H1 (cell line): ENCODE data around the gene PTPN9. TPM values are rescaled to one million over a fixed set of nuclear protein-coding genes. Genes with fewer than 3 reads are reported as not detected.

Source experiments
- CTCF ChIA-PET: fragments of 300-600 bp; sonication (Branson Sonifier 250); formaldehyde crosslinking; loops from one replicate; lab custom pipeline; 2021; ENCODE audit not compliant: partially characterized antibody; lab: Charles Lee
- POLR2A ChIA-PET: fragments of 300-600 bp; sonication (Branson Sonifier 250); formaldehyde crosslinking; loops from one replicate; lab custom pipeline; 2021; ENCODE audit warnings: inconsistent platforms; ENCODE audit not compliant: partially characterized antibody; lab: Charles Lee
- DNase-seq, 2 experiments: peaks; one replicate each; pipeline versions ENCODE4 v3.0.0 to v3.0.0-alpha.2; 2010 to 2022; ENCODE audit warnings: low spot score in 2 of 2, low read depth in 1 of 2, mixed read lengths in 1 of 2
- FAIRE-seq: peaks from 2 replicates; lab custom pipeline; 2011; peaks lifted over from hg19 to GRCh38; lab: Jason Lieb, UNC
- H2AFZ ChIP-seq: 2 replicates; pipeline ENCODE4 v1.8.1; 2012; ENCODE audit warnings: low read length, inconsistent platforms
- H2AK5ac ChIP-seq: 2 replicates; pipeline ENCODE4 v1.6.1; 2013; ENCODE audit warnings: low read depth, low read length
- H2BK120ac ChIP-seq: replicated peaks from 2 replicates; pipeline ENCODE3; 2013; ENCODE audit warnings: low read depth, low read length, inconsistent platforms
- H2BK12ac ChIP-seq: 2 replicates; pipeline ENCODE4 v1.6.1; 2013; ENCODE audit warnings: low read depth, low read length
- H2BK15ac ChIP-seq: 2 replicates; pipeline ENCODE4 v1.6.1; 2013; ENCODE audit warnings: low read length
- H2BK20ac ChIP-seq: 2 replicates; pipeline ENCODE4 v1.6.1; 2013; ENCODE audit warnings: low read length
- H2BK5ac ChIP-seq: 2 replicates; pipeline ENCODE4 v1.6.1; 2013; ENCODE audit warnings: low read depth, low read length
- H3K14ac ChIP-seq: 2 replicates; pipeline ENCODE4 v1.6.1; 2013; ENCODE audit warnings: inconsistent platforms; ENCODE audit not compliant: insufficient read length
- H3K18ac ChIP-seq: 2 replicates; pipeline ENCODE4 v1.6.1; 2013; ENCODE audit warnings: low read length; ENCODE audit errors: extremely low read depth
- H3K23ac ChIP-seq: 2 replicates; pipeline ENCODE4 v1.6.1; 2013; ENCODE audit warnings: inconsistent platforms; ENCODE audit not compliant: insufficient read length
- H3K23me2 ChIP-seq: 2 replicates; pipeline ENCODE4 v1.6.1; 2013; ENCODE audit warnings: low read depth, low read length
- H3K27ac ChIP-seq: 2 replicates; pipeline ENCODE4 v1.6.1; 2011; ENCODE audit warnings: low read depth, low read length, inconsistent platforms
- H3K27me3 ChIP-seq, 4 experiments: replicated peaks in 1 of 4; 1 replicate in 1 of 4; 2 replicates in 3 of 4; pipeline versions ENCODE4 v1.6.1 to v1.8.1; 2011 to 2013; ENCODE audit warnings: low read length in 3 of 4, mild to moderate bottlenecking in 3 of 4, inconsistent platforms in 2 of 4, mixed read lengths in 2 of 4, moderate library complexity in 1 of 4; ENCODE audit not compliant: control insufficient read depth in 3 of 4, insufficient read depth in 3 of 4; ENCODE audit errors: extremely low read depth in 1 of 4
- H3K36me3 ChIP-seq, 4 experiments: 2 replicates each; pipeline versions ENCODE4 v1.6.1 to v1.8.1; 2011 to 2013; ENCODE audit warnings: mild to moderate bottlenecking in 4 of 4, low read length in 3 of 4, moderate library complexity in 2 of 4, control low read depth in 1 of 4, inconsistent platforms in 1 of 4; ENCODE audit not compliant: insufficient read depth in 4 of 4, control insufficient read depth in 2 of 4
- H3K4ac ChIP-seq: replicated peaks from 2 replicates; pipeline ENCODE3; 2013; ENCODE audit warnings: low read length, low read depth, mixed read lengths, inconsistent platforms; ENCODE audit not compliant: insufficient read length
- H3K4me1 ChIP-seq, 4 experiments: replicated peaks in 1 of 4; 1 replicate in 1 of 4; 2 replicates in 3 of 4; pipeline versions ENCODE4 v1.6.1 to v1.8.1; 2011 to 2013; ENCODE audit warnings: low read length in 3 of 4, inconsistent platforms in 2 of 4, mixed read lengths in 1 of 4; ENCODE audit not compliant: insufficient read depth in 4 of 4, control insufficient read depth in 3 of 4
- H3K4me2 ChIP-seq, 2 experiments: 2 replicates each; pipeline versions ENCODE4 v1.6.1 to v1.8.1; 2011 to 2013; ENCODE audit warnings: low read depth in 2 of 2, low read length in 2 of 2, control low read depth in 1 of 2, inconsistent platforms in 1 of 2, mild to moderate bottlenecking in 1 of 2; ENCODE audit not compliant: insufficient read depth in 1 of 2
- H3K4me3 ChIP-seq, 4 experiments: fragments of 200-600, 300-600 bp in 1 of 4; sonication (generic), shearing (Covaris generic), sonication (Bioruptor Twin) in 1 of 4; 2 replicates each; pipeline versions ENCODE4 v1.5.1 to v1.8.1; 2011 to 2016; ENCODE audit warnings: low read length in 4 of 4, low read depth in 3 of 4, control low read depth in 2 of 4, inconsistent platforms in 2 of 4, mild to moderate bottlenecking in 2 of 4, mixed read lengths in 1 of 4, moderate library complexity in 1 of 4; ENCODE audit not compliant: insufficient read depth in 2 of 4; ENCODE audit errors: extremely low read depth in 1 of 4
- H3K56ac ChIP-seq: replicated peaks from 2 replicates; pipeline ENCODE3; 2013; ENCODE audit warnings: low read depth, mild to moderate bottlenecking, mixed read lengths, low read length, inconsistent platforms; ENCODE audit not compliant: insufficient read length
- H3K79me1 ChIP-seq: 2 replicates; pipeline ENCODE4 v1.6.1; 2013; ENCODE audit warnings: low read depth, low read length, control low read depth
- H3K79me2 ChIP-seq, 2 experiments: 2 replicates each; pipeline versions ENCODE4 v1.6.1 to v1.8.1; 2012 to 2013; ENCODE audit warnings: low read length in 2 of 2, mild to moderate bottlenecking in 2 of 2, inconsistent platforms in 1 of 2; ENCODE audit not compliant: insufficient read depth in 2 of 2, control insufficient read depth in 1 of 2
- H3K9ac ChIP-seq, 4 experiments: replicated peaks in 1 of 4; 1 replicate in 1 of 4; 2 replicates in 3 of 4; pipeline versions ENCODE4 v1.6.1 to v1.8.1; 2011 to 2013; ENCODE audit warnings: low read depth in 3 of 4, low read length in 3 of 4, control low read depth in 2 of 4, mild to moderate bottlenecking in 2 of 4, moderate library complexity in 2 of 4, inconsistent platforms in 1 of 4; ENCODE audit errors: extremely low read depth in 1 of 4
- H3K9me3 ChIP-seq, 2 experiments: 2 replicates each; pipeline versions ENCODE4 v1.6.1 to v1.8.1; 2012 to 2013; ENCODE audit warnings: mild to moderate bottlenecking in 2 of 2, moderate library complexity in 2 of 2, control low read depth in 1 of 2, inconsistent platforms in 1 of 2, low read depth in 1 of 2, low read length in 1 of 2, mixed read lengths in 1 of 2; ENCODE audit not compliant: insufficient read depth in 2 of 2
- H4K20me1 ChIP-seq, 2 experiments: replicated peaks in 1 of 2; 2 replicates each; pipeline versions ENCODE3 to v1.8.1; 2011 to 2013; ENCODE audit warnings: inconsistent platforms in 2 of 2, low read length in 2 of 2, mild to moderate bottlenecking in 1 of 2; ENCODE audit not compliant: insufficient read depth in 2 of 2, control insufficient read depth in 1 of 2
- H4K5ac ChIP-seq: 2 replicates; pipeline ENCODE4 v1.6.1; 2013; ENCODE audit warnings: low read length, low read depth, mixed read lengths, inconsistent platforms; ENCODE audit not compliant: insufficient read length
- H4K8ac ChIP-seq: 2 replicates; pipeline ENCODE4 v1.8.0; 2013; ENCODE audit warnings: mild to moderate bottlenecking, moderate library complexity, low read length, inconsistent platforms; ENCODE audit not compliant: insufficient read depth; ENCODE audit errors: extremely low read depth
- H4K91ac ChIP-seq: replicated peaks from 2 replicates; pipeline ENCODE3; 2013; ENCODE audit warnings: low read length, mixed read lengths, inconsistent platforms; ENCODE audit not compliant: insufficient read length
- CEBPB ChIP-seq: IDR thresholded peaks from 2 replicates; pipeline ENCODE4 v1.6.1; 2012; ENCODE audit warnings: low read depth, low read length
- CHD1 ChIP-seq: IDR thresholded peaks from 2 replicates; pipeline ENCODE4 v1.6.1; 2012; ENCODE audit warnings: low read depth, low read length, improper control_type of control experiment
- RFX5 ChIP-seq: IDR thresholded peaks from 2 replicates; pipeline ENCODE4 v1.6.1; 2011; ENCODE audit warnings: low read depth, low read length, improper control_type of control experiment, borderline replicate concordance
- TCF12 ChIP-seq: IDR thresholded peaks from 2 replicates; pipeline ENCODE4 v1.6.1; 2011; ENCODE audit warnings: low read depth, mild to moderate bottlenecking, low read length
- WGBS, 2 experiments: shearing (Covaris generic) in 1 of 2; methylation state at CpG; one replicate each; pipeline versions ENCODE4 v1.1.6 to v1.1.7; 2013 to 2015; ENCODE audit warnings: low lambda C conversion rate in 2 of 2, mixed read lengths in 2 of 2, inconsistent platforms in 1 of 2, low coverage in 1 of 2, missing lambda C conversion rate in 1 of 2; ENCODE audit not compliant: insufficient replicate concordance in 2 of 2, insufficient coverage in 1 of 2, insufficient read length in 1 of 2; ENCODE audit errors: extremely low coverage in 1 of 2, missing lambda C conversion rate in 1 of 2; 5-methylcytosine and 5-hydroxymethylcytosine counted together
- polyA plus RNA-seq, 7 experiments: library from polyadenylated mRNA; depleted of rRNA in 3 of 7; stranded (reverse) in 5 of 7; unstranded in 2 of 7; fragments of >200 nt in 5 of 7; fragments of 200-250 nt in 2 of 7; gene quantifications; 1 replicate in 5 of 7; 2 replicates in 1 of 7; 4 replicates in 1 of 7; pipeline versions ENCODE4 v1.2.1 to v1.2.3, GENCODE V29; 2011 to 2013; ENCODE audit warnings: missing spikeins in 2 of 7, mixed read lengths in 2 of 7
- total RNA-seq: library from RNA; stranded (reverse); fragmentation: NEBNext Ultra II Directional; extraction: Animal tissue kit (Norgen Biotek cat#: 25700); gene quantifications from 2 replicates; pipeline ENCODE4 v1.2.1, GENCODE V29; 2021

The PTPN9 gene
- total and polyA plus RNA-seq, 2 of the 8 experiments (the other 6 are each of a cell fraction or from before 2014, with no cell fraction given): 46.6 to 57.4 TPM

GRCh38 chr15:75620841-75621391 is 41.8 kb upstream of the PTPN9 start:
- FAIRE-seq (no peak), DNase-seq (no peak)
- H2BK12ac ChIP-seq: no peak overlapping the region
- H2AFZ ChIP-seq: no peak overlapping the region
- no peak overlapping the region for H3K9ac ChIP-seq
- no peak overlapping the region for H3K4me2 ChIP-seq
- no peak overlapping the region for H2BK5ac ChIP-seq
- no peaks in the 10 kb centered on the region for H3K27me3 ChIP-seq
- no peaks in the 10 kb centered on the region; the same call in 1 of the 2 replicates for H3K79me1 ChIP-seq
- H3K4ac ChIP-seq: no peak overlapping the region
- no peak overlapping the region for H2BK120ac ChIP-seq
- H4K20me1 ChIP-seq: no peaks in the 10 kb centered on the region
- no peak overlapping the region for H3K27ac ChIP-seq
- H3K14ac ChIP-seq: no peak overlapping the region
- no peak overlapping the region for H2BK20ac ChIP-seq
- no peak overlapping the region; the same call in 1 of the 2 replicates for H4K8ac ChIP-seq
- no peak overlapping the region for H4K5ac ChIP-seq
- peaks cover 1% of the 10 kb centered on the region for H3K23me2 ChIP-seq
- no peak overlapping the region for H3K56ac ChIP-seq
- H3K79me2 ChIP-seq: no peaks in the 10 kb centered on the region
- no peak overlapping the region for H3K4me3 ChIP-seq
- 95% methylated on average over 7 of the region's 7 CpGs; no CpG with 5 or more reads in 1 of the 2 experiments for WGBS, 2 experiments
- no peak overlapping the region for H3K18ac ChIP-seq
- H3K36me3 ChIP-seq: peaks cover 6 to 26% (median 14%) of the 10 kb centered on the region in 4 experiments
- H3K9me3 ChIP-seq: no peaks in the 10 kb centered on the region
- no peak overlapping the region for H3K23ac ChIP-seq
- CTCF ChIA-PET: interaction anchor here (1.0 to 2.8 kb wide), 8 partner anchors 12 to 112 kb away, joined by 3 to 13 read pairs (median 4); no protein-coding TSS in a partner anchor
- no peak overlapping the region for H2BK15ac ChIP-seq
- no peak overlapping the region for H2AK5ac ChIP-seq
- no peak overlapping the region for H4K91ac ChIP-seq
- peaks cover 0 to under 1% (median 0%) of the 10 kb centered on the region in 4 experiments; a peak in 1 of 7 replicates for H3K4me1 ChIP-seq
- TF ChIP-seq CEBPB: no peak
- TF ChIP-seq CHD1: no peak
- TF ChIP-seq TCF12: no peak
- no peak for TF ChIP-seq RFX5
- TF ChIP-seq, all 59 proteins: peak for 0
- POLR2A ChIA-PET: interaction anchor here (0.5 to 2.0 kb wide), 3 partner anchors 9 to 285 kb away, joined by 3 to 6 read pairs (median 4); partner anchors contain the start of genes COMMD4 and IMP3
